HepG2 (cell line): ENCODE data around the gene OR12D3.

Experiments
- ARNTL ChIP-seq: sonication (generic); formaldehyde crosslinking; IDR thresholded peaks from 2 replicates; pipeline ENCODE4 v1.4.0; 2020; ENCODE audit warnings: mild to moderate bottlenecking, missing genetic modification reagents
- GABPB1 ChIP-seq: IDR thresholded peaks from 2 replicates; pipeline ENCODE4 v1.6.1; 2016; ENCODE audit warnings: mild to moderate bottlenecking, missing genetic modification reagents, moderate library complexity, missing compliant biosample characterization
- RBM22 ChIP-seq: fragments of 200-400 bp; formaldehyde crosslinking; optimal IDR thresholded peaks from 2 replicates; pipeline ENCODE3; 2017; ENCODE audit warnings: mild to moderate bottlenecking, low read length, moderate library complexity
- ZFP36L1 ChIP-seq: sonication (generic); formaldehyde crosslinking; IDR thresholded peaks from 2 replicates; pipeline ENCODE4 v1.8.0; 2022; ENCODE audit warnings: mild to moderate bottlenecking, missing genetic modification reagents, moderate library complexity
- ZNF558 ChIP-seq: sonication (generic); formaldehyde crosslinking; IDR thresholded peaks from 2 replicates; pipeline ENCODE4 v1.9.0; 2022; ENCODE audit warnings: mild to moderate bottlenecking, missing genetic modification reagents, borderline replicate concordance
- TF ChIP-seq, protein P1 (sequence below): sonication (generic); formaldehyde crosslinking; IDR thresholded peaks from 2 replicates; pipeline ENCODE4 v1.4.0; 2020; ENCODE audit warnings: missing genetic modification reagents

DNA sequence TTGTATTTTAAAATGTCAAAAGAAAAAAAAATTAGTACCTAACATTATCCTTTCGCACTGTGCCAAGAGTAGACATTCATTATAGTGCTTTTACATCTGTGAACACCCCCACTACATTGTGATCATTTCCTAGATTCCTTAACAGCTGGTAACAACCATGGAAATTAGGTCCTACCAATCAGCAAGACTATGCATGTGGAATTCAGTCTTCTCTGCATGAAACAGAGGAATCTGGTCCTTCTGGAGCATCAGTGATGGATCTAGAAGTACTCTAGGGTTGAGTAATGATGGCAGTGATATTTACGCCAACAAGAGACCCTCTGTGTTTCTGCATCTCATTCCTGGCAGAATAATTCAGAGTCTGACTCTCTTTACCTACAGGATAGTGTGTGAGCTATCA is 49.1 kb upstream of the OR12D3 start:
- TF ChIP-seq ZFP36L1 (CRISPR knock-in tag) = no peak
- TF ChIP-seq ZNF558 = no peak
- no peak for TF ChIP-seq RBM22
- TF ChIP-seq, protein P1, sequence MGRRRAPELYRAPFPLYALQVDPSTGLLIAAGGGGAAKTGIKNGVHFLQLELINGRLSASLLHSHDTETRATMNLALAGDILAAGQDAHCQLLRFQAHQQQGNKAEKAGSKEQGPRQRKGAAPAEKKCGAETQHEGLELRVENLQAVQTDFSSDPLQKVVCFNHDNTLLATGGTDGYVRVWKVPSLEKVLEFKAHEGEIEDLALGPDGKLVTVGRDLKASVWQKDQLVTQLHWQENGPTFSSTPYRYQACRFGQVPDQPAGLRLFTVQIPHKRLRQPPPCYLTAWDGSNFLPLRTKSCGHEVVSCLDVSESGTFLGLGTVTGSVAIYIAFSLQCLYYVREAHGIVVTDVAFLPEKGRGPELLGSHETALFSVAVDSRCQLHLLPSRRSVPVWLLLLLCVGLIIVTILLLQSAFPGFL (CRISPR knock-in tag) = no peak
- no peak for TF ChIP-seq ARNTL (CRISPR knock-in tag)
- TF ChIP-seq GABPB1 = no peak
